Left renal pelvis (tissue), 4 donors: ENCODE data around the gene NECTIN1. TPM values are rescaled to one million over a fixed set of nuclear protein-coding genes. Genes with fewer than 3 reads are reported as not detected.

Experiments
- DNase-seq, 4 donors: peaks; one replicate each; pipeline ENCODE4 v3.0.0-alpha.2; 2013; ENCODE audit warnings: low read depth in 4 of 4, low spot score in 3 of 4
- polyA plus RNA-seq, 4 donors: library from polyadenylated mRNA; unstranded; fragments of 120-200 nt; gene quantifications; one replicate each; pipeline ENCODE4 v1.2.1, GENCODE V29; 2013; ENCODE audit not compliant: insufficient read length in 4 of 4

The NECTIN1 gene
- polyA plus RNA-seq, 4 donors, result 24.1 to 41.6 (median 37.0) TPM

- no peak for DNase-seq
These were observed 77.0 kb downstream of the NECTIN1 start for GRCh38 chr11:119651802-119652584.

GRCh38 chr11:119650251-119650650 is 78.7 kb downstream of the NECTIN1 start:
- no peak for DNase-seq

- no peak for DNase-seq
These were observed 81.7 kb downstream of the NECTIN1 start for GRCh38 chr11:119647254-119647653.

- DNase-seq, result no peak
These were observed 84.0 kb downstream of the NECTIN1 start for GRCh38 chr11:119645018-119645417.

GRCh38 chr11:119644502-119644901 is 84.5 kb downstream of the NECTIN1 start:
- no peak for DNase-seq

GRCh38 chr11:119643876-119644225 is 85.1 kb downstream of the NECTIN1 start:
- DNase-seq, result no peak

GRCh38 chr11:119643212-119643875 is 85.7 kb downstream of the NECTIN1 start:
- DNase-seq, result no peak

GRCh38 chr11:119641983-119642745 is 86.8 kb downstream of the NECTIN1 start:
- DNase-seq, result no peak

- no peak for DNase-seq
These were observed 88.5 kb downstream of the NECTIN1 start for GRCh38 chr11:119640541-119640940.

GRCh38 chr11:119639642-119640205 is 89.3 kb downstream of the NECTIN1 start:
- DNase-seq, result no peak

GRCh38 chr11:119638851-119639250 is 90.1 kb downstream of the NECTIN1 start:
- no peak for DNase-seq

- no peak for DNase-seq
These were observed 91.5 kb downstream of the NECTIN1 start for GRCh38 chr11:119637481-119637880.

- DNase-seq, result no peak
These were observed 93.2 kb downstream of the NECTIN1 start for GRCh38 chr11:119635776-119636175.

GRCh38 chr11:119635041-119635740 is 93.8 kb downstream of the NECTIN1 start:
- no peak for DNase-seq

GRCh38 chr11:119634301-119634700 is 94.7 kb downstream of the NECTIN1 start:
- no peak for DNase-seq

- no peak for DNase-seq
These were observed 99.0 kb downstream of the NECTIN1 start for GRCh38 chr11:119629834-119630624.

GRCh38 chr11:119629085-119629484 is 99.9 kb downstream of the NECTIN1 start:
- DNase-seq, result no peak

GRCh38 chr11:119627286-119627685 is 101.7 kb downstream of the NECTIN1 start:
- DNase-seq, result no peak

GRCh38 chr11:119626871-119627270 is 102.1 kb downstream of the NECTIN1 start:
- no peak for DNase-seq
